ENCODE results near the gene RSRC1. TPM values are rescaled to one million over a fixed set of nuclear protein-coding genes. Genes with fewer than 3 reads are reported as not detected.

Gene RSRC1
- total RNA-seq, 1 experiment from 2014 or later = 35.8 TPM

- H3K9me3 Mint-ChIP-seq (ENCODE audit: unreplicated experiment) = peaks cover 18% of the 10 kb centered on the region
- no peaks in the 10 kb centered on the region for H3K27me3 Mint-ChIP-seq (ENCODE audit: insufficient read depth, unreplicated experiment)
- TF ChIP-seq CTCF (IDR thresholded peaks at IDR 0.05; ENCODE audit: unreplicated experiment) = no peak
- no peak for DNase-seq (ENCODE audit: unreplicated experiment)
- no peak overlapping the region for H3K4me3 Mint-ChIP-seq (ENCODE audit: unreplicated experiment)
- POLR2A ChIA-PET = no interaction called here
- H3K27ac Mint-ChIP-seq (ENCODE audit: low read depth, unreplicated experiment) = no peak overlapping the region
- BruUV-seq (replicated peaks) = no TSS peak
- intact Hi-C loops (cut with micrococcal nuclease) = no loop called here
- peaks cover 6% of the 10 kb centered on the region for H3K36me3 Mint-ChIP-seq (ENCODE audit: insufficient read depth, unreplicated experiment)
- H3K4me1 Mint-ChIP-seq (ENCODE audit: insufficient read depth, unreplicated experiment) = no peaks in the 10 kb centered on the region
- CTCF ChIA-PET = interaction anchor here (0.6 to 1.1 kb wide), 3 partner anchors 33 to 325 kb away, joined by 3 to 4 read pairs (median 3); no protein-coding TSS in a partner anchor
These were observed 95.4 kb downstream of the RSRC1 start for GRCh38 chr3:158205324-158205723.

- intact Hi-C loops (cut with micrococcal nuclease) = no loop called here
- Mint-ChIP-seq H3K36me3 (ENCODE audit: insufficient read depth, unreplicated experiment) (peaks cover 2% of the 10 kb centered on the region), H3K4me3 (ENCODE audit: unreplicated experiment) (no peak overlapping the region), H3K4me1 (ENCODE audit: insufficient read depth, unreplicated experiment) (no peaks in the 10 kb centered on the region), H3K27ac (ENCODE audit: low read depth, unreplicated experiment) (peak overlapping the region; percentile 5), H3K9me3 (ENCODE audit: unreplicated experiment) (peaks cover 12% of the 10 kb centered on the region), H3K27me3 (ENCODE audit: insufficient read depth, unreplicated experiment) (no peaks in the 10 kb centered on the region)
- ChIA-PET CTCF (interaction anchor here (0.6 kb wide), 1 partner anchor 326 kb away, joined by 3 read pairs; no protein-coding TSS in a partner anchor), POLR2A (interaction anchor here (0.7 kb wide), 1 partner anchor 241 kb away, joined by 4 read pairs; no protein-coding TSS in a partner anchor)
- no peak for DNase-seq (ENCODE audit: unreplicated experiment)
- no peak for TF ChIP-seq CTCF (IDR thresholded peaks at IDR 0.05; ENCODE audit: unreplicated experiment)
- TSS peak; percentile 12 for BruUV-seq (replicated peaks)
These were observed 96.1 kb downstream of the RSRC1 start for GRCh38 chr3:158205994-158206393.

GRCh38 chr3:158210067-158210466 lies 100.2 kb downstream of the RSRC1 start:
- H3K4me3 Mint-ChIP-seq (ENCODE audit: unreplicated experiment) = no peak overlapping the region
- H3K27ac Mint-ChIP-seq (ENCODE audit: low read depth, unreplicated experiment) = no peak overlapping the region
- TF ChIP-seq CTCF (IDR thresholded peaks at IDR 0.05; ENCODE audit: unreplicated experiment) = no peak
- no peaks in the 10 kb centered on the region for H3K9me3 Mint-ChIP-seq (ENCODE audit: unreplicated experiment)
- intact Hi-C loops (cut with micrococcal nuclease) = no loop called here
- no peaks in the 10 kb centered on the region for H3K27me3 Mint-ChIP-seq (ENCODE audit: insufficient read depth, unreplicated experiment)
- H3K4me1 Mint-ChIP-seq (ENCODE audit: insufficient read depth, unreplicated experiment) = no peaks in the 10 kb centered on the region
- no peak for DNase-seq (ENCODE audit: unreplicated experiment)
- H3K36me3 Mint-ChIP-seq (ENCODE audit: insufficient read depth, unreplicated experiment) = no peaks in the 10 kb centered on the region
- BruUV-seq (replicated peaks) = no TSS peak
- POLR2A ChIA-PET = no interaction called here
- CTCF ChIA-PET = no interaction called here

GRCh38 chr3:158213461-158213860 lies 103.6 kb downstream of the RSRC1 start:
- no peak overlapping the region for H3K4me3 Mint-ChIP-seq (ENCODE audit: unreplicated experiment)
- intact Hi-C loops (cut with micrococcal nuclease) = no loop called here
- no peak overlapping the region for H3K27ac Mint-ChIP-seq (ENCODE audit: low read depth, unreplicated experiment)
- no peak for TF ChIP-seq CTCF (IDR thresholded peaks at IDR 0.05; ENCODE audit: unreplicated experiment)
- H3K9me3 Mint-ChIP-seq (ENCODE audit: unreplicated experiment) = no peaks in the 10 kb centered on the region
- no TSS peak for BruUV-seq (replicated peaks)
- no peaks in the 10 kb centered on the region for H3K4me1 Mint-ChIP-seq (ENCODE audit: insufficient read depth, unreplicated experiment)
- H3K36me3 Mint-ChIP-seq (ENCODE audit: insufficient read depth, unreplicated experiment) = no peaks in the 10 kb centered on the region
- CTCF ChIA-PET = interaction anchor here (0.6 kb wide), 1 partner anchor 386 kb away, joined by 5 read pairs; no protein-coding TSS in a partner anchor
- no peak for DNase-seq (ENCODE audit: unreplicated experiment)
- no peaks in the 10 kb centered on the region for H3K27me3 Mint-ChIP-seq (ENCODE audit: insufficient read depth, unreplicated experiment)
- POLR2A ChIA-PET = no interaction called here
